ENCODE measurements around the gene DCHS1.

The DCHS1 gene

GRCh38 chr11:6653097-6653496 lies 2.5 kb downstream of the DCHS1 start:
- DNase-seq (ENCODE audit: low read depth), result no peak
- TF ChIP-seq CTCF (IDR thresholded peaks at IDR 0.05; ENCODE audit: insufficient read depth, low read depth, low read length, missing control alignments), result no peak
- no peak overlapping the region for H3K4me3 ChIP-seq (ENCODE audit: low read length)

- no peak for TF ChIP-seq CTCF (IDR thresholded peaks at IDR 0.05; ENCODE audit: insufficient read depth, low read depth, low read length, missing control alignments)
- no peak overlapping the region for H3K4me3 ChIP-seq (ENCODE audit: low read length)
- DNase-seq (ENCODE audit: low read depth), result no peak
Observed at GRCh38 chr11:6652182-6652581, 3.4 kb downstream of the DCHS1 start.

DNA sequence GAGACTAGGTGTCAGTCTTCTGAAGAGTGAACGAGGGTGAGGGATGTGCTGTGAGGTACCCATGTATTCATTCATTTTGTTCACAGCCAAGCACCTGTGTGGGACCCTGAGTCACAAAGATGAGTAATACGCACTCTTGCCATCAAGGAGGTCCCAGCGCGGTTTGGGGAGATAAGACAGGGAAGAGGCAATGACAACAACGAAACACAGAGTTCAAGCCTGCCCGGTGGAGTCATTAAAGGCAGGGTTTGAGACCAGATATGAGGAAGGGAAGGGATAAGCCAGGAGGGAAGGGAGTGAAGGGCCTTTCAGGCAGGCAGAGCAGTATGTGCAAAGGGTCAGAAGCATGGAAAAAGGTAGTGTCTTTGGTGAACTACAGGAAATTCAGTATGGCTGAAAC lies 4.6 kb downstream of the DCHS1 start:
- no peak overlapping the region for H3K4me3 ChIP-seq (ENCODE audit: low read length)
- peak; percentile 5 for DNase-seq (ENCODE audit: low read depth)
- TF ChIP-seq CTCF (IDR thresholded peaks at IDR 0.05; ENCODE audit: insufficient read depth, low read depth, low read length, missing control alignments), result no peak

GRCh38 chr11:6650104-6650503 lies 5.5 kb downstream of the DCHS1 start:
- no peak for TF ChIP-seq CTCF (IDR thresholded peaks at IDR 0.05; ENCODE audit: insufficient read depth, low read depth, low read length, missing control alignments)
- no peak overlapping the region for H3K4me3 ChIP-seq (ENCODE audit: low read length)
- DNase-seq (ENCODE audit: low read depth), result no peak

DNA sequence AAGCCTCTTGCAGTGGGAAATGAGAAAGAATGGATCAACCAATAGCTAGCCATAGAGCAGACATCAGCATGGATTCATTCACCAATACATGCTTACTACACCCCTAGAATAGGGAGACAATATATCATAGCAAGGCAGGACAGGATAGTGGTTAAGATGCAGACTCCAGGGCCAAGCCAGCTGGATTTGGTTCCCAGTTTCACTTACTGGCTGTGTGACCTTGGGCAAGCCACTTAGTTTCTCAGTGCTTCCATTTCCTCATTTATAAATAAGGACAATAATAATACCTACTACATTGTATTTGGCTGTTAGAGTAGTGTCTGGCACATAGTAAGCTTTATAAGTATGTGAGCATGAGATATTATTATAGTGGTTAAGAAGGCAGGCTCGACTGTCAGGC lies 7.1 kb downstream of the DCHS1 start:
- no peak overlapping the region for H3K4me3 ChIP-seq (ENCODE audit: low read length)
- DNase-seq (ENCODE audit: low read depth), result no peak
- TF ChIP-seq CTCF (IDR thresholded peaks at IDR 0.05; ENCODE audit: insufficient read depth, low read depth, low read length, missing control alignments), result no peak

GRCh38 chr11:6647836-6648235 lies 7.8 kb downstream of the DCHS1 start:
- DNase-seq (ENCODE audit: low read depth), result no peak
- H3K4me3 ChIP-seq (ENCODE audit: low read length), result no peak overlapping the region
- no peak for TF ChIP-seq CTCF (IDR thresholded peaks at IDR 0.05; ENCODE audit: insufficient read depth, low read depth, low read length, missing control alignments)

DNA sequence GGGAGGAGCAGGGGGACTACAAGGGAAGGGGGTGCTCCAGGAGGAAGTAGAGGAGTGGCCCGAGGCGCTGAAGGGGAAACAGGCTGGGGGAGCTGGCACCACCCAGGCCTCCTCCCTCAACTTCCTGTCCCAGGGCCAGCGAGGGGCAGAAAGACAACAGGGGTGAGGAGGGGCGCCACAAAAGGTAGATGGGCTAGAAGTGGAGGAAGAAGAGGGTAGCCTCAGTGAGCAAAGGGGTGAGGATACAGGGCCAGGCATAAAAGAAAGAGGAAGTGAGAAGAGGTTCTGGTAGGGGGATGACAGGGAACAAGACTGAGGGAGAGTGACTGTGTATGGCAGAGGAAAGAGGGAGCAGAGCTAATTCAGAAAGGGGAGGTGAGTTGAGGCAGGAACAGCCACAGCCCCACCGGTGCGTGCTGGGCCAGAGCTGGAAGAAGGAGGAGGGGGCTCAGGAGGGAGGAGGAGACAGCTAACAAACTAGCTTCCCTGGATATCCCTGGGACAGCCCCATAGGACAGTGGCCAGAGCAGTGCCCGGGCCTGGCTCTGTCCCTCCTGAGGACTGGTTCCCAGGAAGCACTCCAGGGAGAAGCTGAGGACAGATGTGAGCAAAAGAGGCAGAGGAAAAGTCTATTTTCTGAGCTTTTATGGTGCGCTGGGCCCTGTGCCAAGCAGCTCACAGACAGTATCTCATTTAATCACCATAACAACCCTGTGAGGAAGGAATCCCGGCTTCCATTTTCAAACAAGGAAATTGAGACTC lies 8.5 kb downstream of the DCHS1 start:
- no peak for TF ChIP-seq CTCF (IDR thresholded peaks at IDR 0.05; ENCODE audit: insufficient read depth, low read depth, low read length, missing control alignments)
- no peak overlapping the region for H3K4me3 ChIP-seq (ENCODE audit: low read length)
- DNase-seq (ENCODE audit: low read depth), result no peak

Data from epithelial cell of esophagus (primary cell).